HepG2 (cell line): ENCODE data around the gene UBQLN1. TPM values are rescaled to one million over a fixed set of nuclear protein-coding genes. Genes with fewer than 3 reads are reported as not detected.

Experiments used
- ARNT2 ChIP-seq: sonication (generic); formaldehyde crosslinking; IDR thresholded peaks from 2 replicates; pipeline ENCODE4 v1.8.0; 2022; ENCODE audit warnings: mild to moderate bottlenecking, low read depth, missing genetic modification reagents, moderate library complexity
- HOXD1 ChIP-seq: sonication (generic); formaldehyde crosslinking; IDR thresholded peaks from 2 replicates; pipeline ENCODE4 v1.5.0; 2020; ENCODE audit warnings: missing genetic modification reagents
- IRF1 ChIP-seq: sonication (generic); formaldehyde crosslinking; IDR thresholded peaks from 2 replicates; pipeline ENCODE4 v1.4.0; 2020; ENCODE audit warnings: low read depth, mild to moderate bottlenecking, missing genetic modification reagents
- MLXIP ChIP-seq: sonication (generic); formaldehyde crosslinking; IDR thresholded peaks from 2 replicates; pipeline ENCODE4 v1.9.0; 2021; ENCODE audit warnings: missing genetic modification reagents, borderline replicate concordance
- PLSCR1 ChIP-seq: sonication (generic); formaldehyde crosslinking; IDR thresholded peaks from 2 replicates; pipeline ENCODE4 v1.5.0; 2020; ENCODE audit warnings: missing genetic modification reagents, mild to moderate bottlenecking, borderline replicate concordance
- RXRA ChIP-seq: sonication (generic); formaldehyde crosslinking; IDR thresholded peaks from 2 replicates; pipeline ENCODE4 v1.5.1; 2020; ENCODE audit warnings: missing genetic modification reagents
- TFE3 ChIP-seq: IDR thresholded peaks from 2 replicates; pipeline ENCODE4 v1.6.1; 2016
- U2AF1 ChIP-seq: fragments of 200-400 bp; formaldehyde crosslinking; optimal IDR thresholded peaks from 2 replicates; pipeline ENCODE3; 2017; ENCODE audit warnings: mild to moderate bottlenecking, low read depth, low read length
- ZBTB43 ChIP-seq: sonication (generic); formaldehyde crosslinking; conservative IDR thresholded peaks from 2 replicates; pipeline ENCODE4 v1.4.0; 2020; ENCODE audit warnings: missing genetic modification reagents
- ZNF354B ChIP-seq: sonication (generic); formaldehyde crosslinking; IDR thresholded peaks from 2 replicates; pipeline ENCODE4 v1.8.0; 2022; ENCODE audit warnings: mild to moderate bottlenecking, missing genetic modification reagents
- ZNF605 ChIP-seq: sonication (generic); formaldehyde crosslinking; IDR thresholded peaks from 2 replicates; pipeline ENCODE4 v1.8.0; 2022; ENCODE audit warnings: mild to moderate bottlenecking, missing genetic modification reagents
- ZNF800 ChIP-seq: sonication (generic); formaldehyde crosslinking; IDR thresholded peaks from 2 replicates; pipeline ENCODE4 v1.4.0; 2020; ENCODE audit warnings: missing genetic modification reagents
- polyA plus RNA-seq, 8 experiments: library from polyadenylated mRNA; depleted of rRNA in 3 of 8; stranded (reverse) in 7 of 8; unstranded in 1 of 8; fragments of >200 nt; fragmentation: Illumina TruSeq in 4 of 8; extraction: Trizol in 4 of 8; gene quantifications; 2 replicates each; pipeline versions ENCODE4 v1.2.1 to v1.2.3, GENCODE V29; 2011 to 2016; ENCODE audit warnings: low read depth in 4 of 8, missing spikeins in 1 of 8, mixed read lengths in 1 of 8; ENCODE audit not compliant: insufficient read depth in 1 of 8
- total RNA-seq, 5 experiments: library from RNA; depleted of rRNA; stranded (reverse); fragments of >200 nt; fragmentation: Illumina TruSeq; extraction: Trizol; gene quantifications; 2 replicates each; pipeline ENCODE4 v1.2.3, GENCODE V29; 2016; ENCODE audit warnings: low read depth in 1 of 5
- TF ChIP-seq, protein P1 (sequence below): sonication (generic); formaldehyde crosslinking; IDR thresholded peaks from 2 replicates; pipeline ENCODE4 v1.4.0; 2020; ENCODE audit warnings: missing genetic modification reagents
- TF ChIP-seq, protein P2 (sequence below): sonication (generic); formaldehyde crosslinking; IDR thresholded peaks from 2 replicates; pipeline ENCODE4 v1.5.1; 2020; ENCODE audit warnings: missing genetic modification reagents, mild to moderate bottlenecking, borderline replicate concordance

The UBQLN1 gene
- total and polyA plus RNA-seq, 2 of the 13 experiments (the other 11 are each of a cell fraction or from before 2014, with no cell fraction given) = 78.1 to 83.8 TPM

GRCh38 chr9:83622939-83623678 is 84.6 kb downstream of the UBQLN1 start, which contains the start of gene IDNK (continued):
- TF ChIP-seq HOXD1 (CRISPR knock-in tag) = no peak; the same call in none of the 2 replicates
- TF ChIP-seq ZBTB43 (CRISPR knock-in tag) = no peak
- TF ChIP-seq MLXIP (CRISPR knock-in tag) = no peak
- no peak for TF ChIP-seq RXRA (CRISPR knock-in tag)
- no peak for TF ChIP-seq ZNF354B (CRISPR knock-in tag)
- no peak for TF ChIP-seq IRF1 (CRISPR knock-in tag)
- no peak for TF ChIP-seq U2AF1
- TF ChIP-seq, protein P1, sequence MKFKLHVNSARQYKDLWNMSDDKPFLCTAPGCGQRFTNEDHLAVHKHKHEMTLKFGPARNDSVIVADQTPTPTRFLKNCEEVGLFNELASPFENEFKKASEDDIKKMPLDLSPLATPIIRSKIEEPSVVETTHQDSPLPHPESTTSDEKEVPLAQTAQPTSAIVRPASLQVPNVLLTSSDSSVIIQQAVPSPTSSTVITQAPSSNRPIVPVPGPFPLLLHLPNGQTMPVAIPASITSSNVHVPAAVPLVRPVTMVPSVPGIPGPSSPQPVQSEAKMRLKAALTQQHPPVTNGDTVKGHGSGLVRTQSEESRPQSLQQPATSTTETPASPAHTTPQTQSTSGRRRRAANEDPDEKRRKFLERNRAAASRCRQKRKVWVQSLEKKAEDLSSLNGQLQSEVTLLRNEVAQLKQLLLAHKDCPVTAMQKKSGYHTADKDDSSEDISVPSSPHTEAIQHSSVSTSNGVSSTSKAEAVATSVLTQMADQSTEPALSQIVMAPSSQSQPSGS (CRISPR knock-in tag) = 0 out of 2 replicates have a peak, but pooled peaks have one; percentile 30
- TF ChIP-seq PLSCR1 (CRISPR knock-in tag) = peak; percentile 62; the same call in 1 of the 2 replicates
- TF ChIP-seq, protein P2, sequence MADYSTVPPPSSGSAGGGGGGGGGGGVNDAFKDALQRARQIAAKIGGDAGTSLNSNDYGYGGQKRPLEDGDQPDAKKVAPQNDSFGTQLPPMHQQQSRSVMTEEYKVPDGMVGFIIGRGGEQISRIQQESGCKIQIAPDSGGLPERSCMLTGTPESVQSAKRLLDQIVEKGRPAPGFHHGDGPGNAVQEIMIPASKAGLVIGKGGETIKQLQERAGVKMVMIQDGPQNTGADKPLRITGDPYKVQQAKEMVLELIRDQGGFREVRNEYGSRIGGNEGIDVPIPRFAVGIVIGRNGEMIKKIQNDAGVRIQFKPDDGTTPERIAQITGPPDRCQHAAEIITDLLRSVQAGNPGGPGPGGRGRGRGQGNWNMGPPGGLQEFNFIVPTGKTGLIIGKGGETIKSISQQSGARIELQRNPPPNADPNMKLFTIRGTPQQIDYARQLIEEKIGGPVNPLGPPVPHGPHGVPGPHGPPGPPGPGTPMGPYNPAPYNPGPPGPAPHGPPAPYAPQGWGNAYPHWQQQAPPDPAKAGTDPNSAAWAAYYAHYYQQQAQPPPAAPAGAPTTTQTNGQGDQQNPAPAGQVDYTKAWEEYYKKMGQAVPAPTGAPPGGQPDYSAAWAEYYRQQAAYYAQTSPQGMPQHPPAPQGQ = no peak
- peak; percentile 76 for TF ChIP-seq ZNF605 (CRISPR knock-in tag)
- TF ChIP-seq TFE3 (CRISPR knock-in tag) = peak; percentile 16; the same call in 1 of the 2 replicates
- peak; percentile 59 for TF ChIP-seq ARNT2 (CRISPR knock-in tag)
- peak; percentile 61 for TF ChIP-seq ZNF800 (CRISPR knock-in tag)
